GM21526 (cell line): Measurements from ENCODE around the gene MB21D2.
"Not testable (repeated sequence)": the region's sequence is repeated elsewhere in the genome, so short reads cannot be mapped to it uniquely, and the experiment has no call there.

Experiments
- ATAC-seq: cut with Tn5 transposase; IDR thresholded peaks from one replicate; pipeline ENCODE4 v1.9.1; 2021; ENCODE audit warnings: moderate library complexity; ENCODE audit not compliant: unreplicated experiment, low FRiP score

Gene MB21D2, protein sequence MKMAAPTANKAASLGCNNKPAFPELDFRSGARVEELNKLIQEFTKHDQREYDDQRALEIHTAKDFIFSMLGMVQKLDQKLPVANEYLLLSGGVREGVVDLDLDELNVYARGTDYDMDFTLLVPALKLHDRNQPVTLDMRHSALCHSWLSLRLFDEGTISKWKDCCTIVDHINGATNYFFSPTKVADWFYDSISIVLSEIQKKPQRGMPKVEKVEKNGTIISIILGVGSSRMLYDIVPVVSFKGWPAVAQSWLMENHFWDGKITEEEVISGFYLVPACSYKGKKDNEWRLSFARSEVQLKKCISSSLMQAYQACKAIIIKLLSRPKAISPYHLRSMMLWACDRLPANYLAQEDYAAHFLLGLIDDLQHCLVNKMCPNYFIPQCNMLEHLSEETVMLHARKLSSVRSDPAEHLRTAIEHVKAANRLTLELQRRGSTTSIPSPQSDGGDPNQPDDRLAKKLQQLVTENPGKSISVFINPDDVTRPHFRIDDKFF

DNA sequence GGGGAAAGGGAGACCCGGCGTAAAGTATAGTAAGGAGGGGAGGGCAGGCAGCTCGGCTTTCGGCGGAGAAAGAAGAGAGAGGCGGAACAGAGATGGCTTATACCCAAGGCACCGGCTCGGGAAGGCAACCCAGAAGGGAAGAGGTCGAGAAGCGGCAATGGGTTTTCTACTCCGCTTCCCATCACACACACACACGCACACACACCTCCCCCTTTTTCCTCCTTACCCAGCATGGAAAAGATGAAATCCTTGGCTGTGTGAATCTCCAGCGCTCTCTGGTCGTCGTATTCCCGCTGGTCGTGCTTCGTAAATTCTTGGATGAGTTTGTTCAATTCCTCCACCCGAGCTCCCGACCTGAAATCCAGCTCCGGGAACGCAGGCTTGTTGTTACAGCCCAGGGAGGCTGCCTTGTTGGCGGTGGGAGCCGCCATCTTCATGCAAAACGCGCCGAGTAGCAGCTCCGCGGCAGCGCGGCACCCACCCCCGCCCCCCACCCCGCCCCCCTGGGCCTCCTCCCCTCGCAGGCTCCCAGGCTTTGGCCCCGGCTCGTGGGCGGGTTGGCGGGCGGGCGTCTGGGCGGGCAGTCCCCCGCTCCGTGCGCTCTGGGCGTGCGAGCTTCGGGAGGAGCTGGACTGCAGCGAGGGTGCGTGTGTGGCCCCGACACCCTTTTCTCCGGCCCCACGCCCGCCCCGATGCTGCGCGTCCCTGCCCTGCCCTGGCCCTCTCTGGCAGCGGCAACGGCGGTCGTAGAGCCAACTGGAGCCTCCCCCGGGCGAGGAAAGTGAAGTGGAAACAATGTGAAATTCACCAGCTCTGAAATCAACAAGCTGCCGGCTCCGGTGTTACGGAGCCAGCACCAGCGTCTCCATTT lies at the start of gene MB21D2:
TSS of gene MB21D2 (minus strand) at position 453 of the 871 bp plus-strand sequence. CDS start at position 437, 16 bp downstream.
- ATAC-seq = peak; percentile 68

DNA sequence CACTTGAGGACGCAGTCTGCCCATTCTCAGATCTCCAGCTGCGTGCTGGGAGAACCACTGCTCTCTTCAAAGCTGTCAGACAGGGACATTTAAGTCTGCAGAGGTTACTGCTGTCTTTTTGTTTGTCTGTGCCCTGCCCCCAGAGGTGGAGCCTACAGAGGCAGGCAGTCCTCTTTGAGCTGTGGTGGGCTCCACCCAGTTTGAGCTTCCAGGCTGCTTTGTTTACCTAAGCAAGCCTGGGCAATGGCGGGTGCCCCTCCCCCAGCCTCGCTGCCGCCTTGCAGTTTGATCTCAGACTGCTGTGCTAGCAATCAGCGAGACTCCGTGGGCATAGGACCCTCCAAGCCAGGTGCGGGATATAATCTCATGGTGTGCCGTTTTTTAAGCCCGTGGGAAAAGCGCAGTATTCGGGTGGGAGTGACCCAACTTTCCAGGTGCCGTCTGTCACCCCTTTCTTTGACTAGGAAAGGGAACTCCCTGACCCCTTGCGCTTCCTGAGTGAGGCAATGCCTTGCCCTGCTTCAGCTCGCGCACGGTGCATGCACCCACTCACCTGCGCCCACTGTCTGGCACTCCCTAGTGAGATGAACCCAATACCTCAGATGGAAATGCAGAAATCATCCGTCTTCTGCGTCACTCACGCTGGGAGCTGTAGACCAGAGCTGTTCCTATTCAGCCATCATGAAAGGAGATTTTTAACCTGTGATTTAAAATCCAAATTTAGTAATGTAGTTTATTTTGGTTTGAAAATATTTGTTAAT lies 47.5 kb upstream of the MB21D2 start:
- not testable (repeated sequence) for ATAC-seq

DNA sequence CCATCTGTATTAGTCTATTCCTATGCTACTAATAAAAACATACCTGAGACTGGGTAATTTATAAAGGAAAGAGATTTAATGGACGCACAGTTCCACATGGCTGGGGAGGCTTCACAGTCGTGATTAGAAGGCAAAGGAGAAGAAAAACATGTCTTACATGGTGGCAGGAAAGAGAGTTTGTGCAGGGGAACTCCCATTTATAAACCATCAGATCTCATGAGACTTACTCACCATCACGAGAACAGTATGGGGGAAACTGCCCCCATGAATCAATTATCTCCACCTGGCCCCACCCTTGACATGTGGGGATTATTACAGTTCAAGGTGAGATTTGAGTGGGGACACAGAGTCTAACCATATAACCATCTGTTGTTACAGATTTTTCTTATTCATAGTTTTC lies 42.1 kb upstream of the MB21D2 start:
- ATAC-seq = no peak

DNA sequence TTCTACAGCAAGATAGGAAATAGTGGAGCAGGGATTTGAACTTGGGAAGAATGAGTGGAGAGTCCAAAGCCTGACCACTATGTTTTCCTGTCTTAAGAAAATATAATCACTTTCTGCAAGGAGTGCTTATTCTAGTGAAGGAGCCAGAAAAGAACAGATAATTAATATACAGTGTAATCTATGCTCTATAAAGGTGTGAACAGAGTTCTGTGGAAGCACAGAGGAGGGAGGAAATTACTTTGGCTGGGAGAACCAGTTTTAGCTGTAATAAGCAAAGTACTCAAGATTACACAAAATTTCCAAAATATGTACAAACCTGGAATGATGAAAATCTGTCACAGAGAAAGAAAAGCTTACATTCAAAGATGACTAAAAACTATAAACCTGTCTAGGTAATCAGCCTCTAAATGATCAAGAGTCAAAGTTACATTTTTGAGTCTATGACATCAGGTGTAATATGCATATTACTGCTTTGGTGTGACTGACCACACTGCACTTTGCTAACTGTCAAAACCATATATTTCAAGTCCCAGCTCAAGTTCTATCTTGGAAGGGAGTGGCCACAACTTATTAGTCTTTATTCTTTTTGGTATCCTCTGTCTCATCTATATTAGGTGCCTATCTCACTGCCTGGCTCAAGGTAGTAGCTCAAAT lies 40.7 kb upstream of the MB21D2 start:
- no peak for ATAC-seq

DNA sequence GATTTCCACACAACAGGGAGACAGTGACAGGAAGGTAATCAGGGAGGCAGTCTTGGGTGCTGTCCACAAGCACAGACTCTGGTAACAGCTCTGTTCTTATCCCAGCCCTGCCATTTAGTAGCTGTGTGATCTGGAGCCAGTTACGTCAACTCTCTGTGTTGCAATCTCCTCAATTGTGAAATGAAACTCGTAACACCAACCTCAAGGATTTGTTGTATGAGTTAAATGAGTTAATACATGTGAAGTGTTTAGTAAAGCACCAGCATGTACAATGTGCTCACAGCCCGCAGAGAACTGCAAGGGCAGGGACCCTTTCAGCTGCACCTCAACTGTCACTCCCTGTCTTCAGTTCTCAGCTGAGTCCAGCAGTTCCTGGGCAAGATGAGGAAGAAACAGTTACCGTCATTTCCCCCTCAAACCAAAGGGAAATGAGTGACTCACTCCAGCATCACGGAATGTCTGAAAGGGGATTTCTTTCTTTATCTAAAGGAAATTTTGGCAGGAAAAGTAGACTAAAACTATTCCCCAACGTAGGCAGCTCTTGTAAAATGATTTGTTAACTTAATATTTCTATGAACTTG lies 39.9 kb upstream of the MB21D2 start:
- ATAC-seq = no peak

DNA sequence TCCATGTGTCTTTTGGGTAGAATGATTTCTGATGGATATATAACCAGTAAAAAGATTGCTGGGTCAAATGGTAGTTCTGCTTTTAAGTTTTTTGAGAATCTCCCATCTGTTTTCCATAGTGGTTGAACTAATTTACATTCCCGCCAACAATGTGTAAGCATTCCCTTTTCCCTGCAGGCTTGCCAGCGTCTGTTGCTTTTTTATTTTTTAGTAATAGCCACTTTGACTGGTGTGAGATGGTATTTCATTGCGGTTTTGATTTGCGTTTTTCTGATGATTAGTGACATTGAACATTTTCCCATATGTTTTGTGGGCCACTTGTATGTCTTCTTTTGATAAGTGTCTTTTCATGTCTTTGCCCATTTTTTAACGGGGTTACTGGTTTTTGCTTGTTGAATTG lies 36.3 kb upstream of the MB21D2 start:
- no peak for ATAC-seq

DNA sequence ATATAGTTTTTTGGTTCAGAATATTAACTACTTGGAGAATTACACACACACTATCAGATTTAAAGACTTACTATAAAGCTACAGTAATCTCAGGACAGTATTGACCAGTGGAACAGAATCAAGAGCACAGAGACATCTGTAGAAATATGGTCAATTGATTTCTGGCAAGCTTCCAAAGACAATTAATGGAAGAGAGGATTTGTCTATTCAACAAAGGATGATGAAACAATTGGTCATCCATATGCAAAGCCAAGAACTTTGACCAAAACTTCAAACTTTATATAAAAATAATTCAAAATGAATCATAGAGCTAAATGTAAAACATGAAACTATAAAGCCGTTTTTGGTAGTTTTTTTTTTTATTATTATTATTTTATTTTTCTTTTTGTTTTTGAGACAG lies 29.8 kb upstream of the MB21D2 start:
- no peak for ATAC-seq

DNA sequence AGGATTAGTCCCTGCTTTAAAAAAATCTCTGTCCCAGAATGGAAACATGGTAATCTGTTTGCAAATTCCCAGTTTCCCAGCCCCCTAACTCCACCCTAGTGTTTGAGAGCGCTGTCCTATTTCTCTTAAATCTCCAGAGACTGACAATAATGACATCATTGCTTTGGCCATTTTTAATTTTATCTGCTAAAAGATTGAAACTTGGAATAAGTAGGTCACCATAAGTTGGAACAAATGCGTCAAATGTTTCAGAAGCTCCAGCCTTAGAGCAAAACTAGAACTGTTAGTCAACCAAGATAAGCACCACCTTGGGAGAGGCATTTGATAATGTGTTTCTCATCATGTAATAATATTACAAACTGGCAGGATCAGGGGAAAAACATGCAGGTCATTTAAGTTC lies 25.7 kb upstream of the MB21D2 start:
- ATAC-seq = no peak

DNA sequence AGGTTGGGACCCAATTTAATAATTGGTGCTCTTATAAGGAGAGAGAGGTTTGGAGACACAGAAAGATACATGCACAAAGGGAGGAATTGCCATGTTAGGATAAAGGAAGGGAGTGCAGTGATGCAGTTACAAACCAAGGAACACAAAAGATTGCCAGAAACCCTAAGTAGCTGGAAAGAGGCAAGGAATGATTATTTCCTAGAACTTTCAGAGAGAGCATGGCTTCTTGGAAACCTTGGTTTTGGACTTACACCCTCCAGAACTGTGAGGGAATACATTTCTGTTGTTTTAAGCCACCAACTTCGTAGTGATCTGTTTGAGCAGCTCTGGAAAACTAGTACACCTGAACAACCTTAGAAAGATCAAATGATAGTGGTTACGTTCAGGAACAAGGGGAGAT lies 25.0 kb upstream of the MB21D2 start:
- no peak for ATAC-seq

DNA sequence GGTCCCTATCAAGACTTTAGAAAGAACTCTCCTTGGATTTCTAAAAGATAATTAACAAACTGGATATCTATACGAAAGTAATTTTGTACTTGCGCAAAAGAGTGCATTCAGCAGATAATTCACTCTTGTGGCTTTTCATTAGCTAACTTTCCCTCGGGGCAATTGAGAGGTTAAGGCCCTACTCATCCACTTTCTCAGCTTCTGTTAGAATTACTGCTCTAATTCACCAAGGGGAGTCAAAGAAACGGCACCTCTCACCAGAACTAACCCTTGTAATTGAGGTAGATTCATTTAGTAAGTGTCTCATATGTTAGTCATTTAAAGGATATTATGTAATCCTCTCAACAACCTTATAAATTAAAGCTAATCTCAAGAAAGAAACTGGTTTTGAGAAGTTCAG lies 22.5 kb upstream of the MB21D2 start:
- ATAC-seq = no peak

DNA sequence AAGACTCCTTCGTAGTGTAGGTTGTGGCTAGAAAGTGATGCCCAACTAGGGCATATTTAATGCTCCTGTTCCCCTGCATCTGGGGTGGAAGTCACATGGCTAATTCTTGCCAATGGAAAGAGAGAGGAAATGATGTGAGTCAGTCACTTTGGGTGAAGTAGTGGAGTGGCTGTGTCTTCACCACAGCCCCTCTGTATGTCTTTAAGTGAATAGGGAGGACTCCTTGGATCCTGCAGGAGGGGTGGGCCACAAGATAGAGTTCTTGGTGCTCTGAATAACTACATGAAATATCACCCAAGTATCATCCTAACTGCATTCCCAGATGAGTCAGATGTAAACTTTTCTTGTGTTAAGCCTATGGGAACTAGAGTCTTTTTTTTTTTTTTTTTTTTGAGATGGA lies 17.8 kb upstream of the MB21D2 start:
- ATAC-seq = no peak

DNA sequence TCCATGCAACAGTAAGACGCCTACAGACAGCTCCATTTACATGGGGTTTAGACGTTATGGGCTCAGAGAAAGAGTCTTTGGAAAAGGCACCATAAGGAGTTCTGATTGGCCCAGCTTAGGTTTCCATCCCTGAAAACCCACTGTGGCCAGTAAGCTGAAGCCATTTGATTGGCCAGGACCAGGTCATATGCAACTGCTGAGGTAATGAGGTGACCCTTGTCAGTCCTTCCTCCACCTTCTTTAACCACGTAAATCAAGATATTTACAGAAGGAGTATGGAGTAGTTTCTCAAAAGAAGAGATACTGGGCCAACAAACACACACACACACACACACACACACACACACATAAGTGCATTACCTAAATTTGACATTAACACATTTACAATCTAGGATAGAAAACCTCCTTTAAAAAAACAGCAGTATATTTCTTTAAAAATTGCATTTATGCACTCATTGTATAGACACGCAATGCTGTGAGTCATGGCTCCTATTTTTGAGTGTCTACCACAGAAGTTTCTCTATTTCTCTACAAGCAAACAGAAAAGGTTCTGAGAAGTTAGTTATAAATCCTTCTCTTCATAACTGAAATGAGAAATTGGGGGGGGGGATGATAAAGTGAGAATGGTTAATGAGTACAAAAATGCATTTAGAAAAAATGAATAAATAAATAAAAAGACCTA lies 16.3 kb upstream of the MB21D2 start:
- ATAC-seq = no peak

DNA sequence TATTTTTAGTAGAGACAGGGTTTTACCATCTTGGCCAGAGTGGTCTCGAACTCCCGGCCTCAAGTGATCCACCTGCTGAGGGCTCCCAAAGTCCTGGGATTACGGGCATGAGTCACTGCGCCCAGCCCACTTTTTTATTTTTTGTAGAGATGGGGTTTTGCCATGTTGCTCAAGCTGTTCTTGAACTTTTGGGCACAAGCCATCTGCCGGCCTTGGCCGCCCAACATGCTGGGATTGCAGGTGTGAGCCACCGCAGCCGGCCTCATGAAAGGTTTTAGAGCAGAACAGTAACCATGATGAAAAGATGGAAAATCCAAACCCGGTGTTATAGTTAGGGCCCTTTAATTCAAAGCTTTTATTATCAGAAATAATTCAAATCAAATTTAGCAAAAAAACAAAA lies 15.6 kb upstream of the MB21D2 start:
- ATAC-seq = no peak

DNA sequence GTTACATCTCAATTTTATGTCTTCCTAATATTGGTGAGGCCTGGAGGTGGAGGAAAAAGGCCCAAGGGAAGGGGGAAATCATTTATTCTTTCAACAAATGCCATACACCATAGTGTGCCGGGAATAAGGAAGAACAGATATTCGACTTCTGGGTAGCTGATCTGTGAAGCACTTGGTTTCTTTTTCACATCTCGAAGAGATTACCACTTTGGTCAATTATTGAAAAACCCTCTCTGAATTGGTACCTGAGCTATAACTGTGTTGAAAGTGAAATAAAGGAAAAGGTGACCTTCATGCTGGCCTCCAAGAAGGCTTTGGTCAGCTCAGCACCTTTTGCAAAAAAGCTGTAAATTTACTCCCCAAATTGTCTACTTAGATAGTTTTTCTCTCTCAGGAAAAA lies 14.2 kb upstream of the MB21D2 start:
- ATAC-seq = no peak

DNA sequence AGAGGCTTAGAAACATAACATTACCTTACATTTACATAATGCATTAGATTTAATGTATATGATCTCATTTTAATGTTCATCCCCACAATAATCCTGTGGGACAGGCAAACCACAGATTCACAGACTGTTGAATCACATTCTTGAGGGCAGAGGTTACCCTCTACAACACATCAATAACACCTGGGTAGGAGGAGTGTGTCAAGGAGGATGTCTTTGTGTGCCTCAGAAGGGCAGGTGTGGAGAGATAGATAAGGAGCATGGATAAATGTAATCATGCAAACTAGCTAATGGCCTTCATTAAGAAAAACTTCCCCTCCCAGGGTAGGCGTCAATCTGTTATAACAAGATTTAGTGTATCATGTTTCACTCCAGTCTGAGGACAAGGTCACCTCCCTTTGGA lies 12.9 kb upstream of the MB21D2 start:
- ATAC-seq = no peak

DNA sequence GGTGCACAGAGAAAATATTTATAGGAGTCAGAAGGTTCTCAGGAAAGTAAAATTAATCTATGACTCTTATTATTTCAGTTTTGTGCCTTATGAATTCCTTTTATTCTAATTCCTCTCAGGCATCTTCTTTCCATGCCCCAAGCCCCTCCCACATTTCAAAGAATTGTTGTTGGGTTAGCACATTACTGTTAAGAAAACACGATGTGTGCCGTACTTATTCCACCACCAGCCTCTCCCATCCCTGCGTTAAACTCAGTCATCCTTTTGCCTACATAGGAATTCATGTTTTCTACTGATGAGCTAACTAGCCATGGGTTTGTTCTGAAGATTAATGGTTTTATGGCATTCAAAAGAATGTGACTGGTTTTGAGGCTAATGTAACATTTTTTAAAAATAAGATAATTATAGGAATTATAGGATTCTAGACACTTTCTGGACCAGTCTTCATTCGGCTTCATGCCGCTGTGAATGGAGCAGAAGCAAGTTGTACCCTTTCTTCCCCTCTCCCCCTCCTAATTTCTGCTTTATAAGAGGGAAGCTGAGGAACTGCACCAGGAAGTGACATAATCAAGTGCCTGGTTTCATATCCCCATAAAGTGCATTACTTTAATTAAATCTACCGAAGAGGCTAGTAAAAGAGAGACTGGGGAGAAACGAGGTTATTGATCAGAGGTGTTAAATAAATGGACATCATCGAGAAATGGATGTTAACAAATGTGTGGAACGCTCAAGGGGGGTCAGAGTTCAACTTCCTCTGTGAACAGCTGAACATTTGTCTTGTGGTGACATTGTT lies 12.3 kb upstream of the MB21D2 start:
- no peak for ATAC-seq

DNA sequence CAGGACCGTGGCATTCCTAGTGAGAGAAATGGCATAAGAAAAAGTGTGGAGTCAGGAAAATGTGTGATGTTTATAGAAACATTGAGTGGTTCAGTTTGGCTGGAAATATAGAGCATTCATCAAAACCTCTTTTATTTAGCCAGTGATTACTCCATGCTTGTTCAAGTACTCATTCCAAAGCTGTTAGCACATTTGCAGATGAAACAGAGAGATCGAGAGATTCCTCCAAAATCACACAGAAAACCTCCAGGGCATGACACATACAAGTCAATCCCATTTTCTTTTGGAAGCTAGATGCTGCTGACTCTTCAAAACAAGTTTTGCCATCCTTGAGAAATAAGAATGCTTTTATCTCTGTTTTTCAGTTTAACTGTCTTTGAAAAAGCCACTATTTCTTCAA lies 11.5 kb upstream of the MB21D2 start:
- no peak for ATAC-seq

DNA sequence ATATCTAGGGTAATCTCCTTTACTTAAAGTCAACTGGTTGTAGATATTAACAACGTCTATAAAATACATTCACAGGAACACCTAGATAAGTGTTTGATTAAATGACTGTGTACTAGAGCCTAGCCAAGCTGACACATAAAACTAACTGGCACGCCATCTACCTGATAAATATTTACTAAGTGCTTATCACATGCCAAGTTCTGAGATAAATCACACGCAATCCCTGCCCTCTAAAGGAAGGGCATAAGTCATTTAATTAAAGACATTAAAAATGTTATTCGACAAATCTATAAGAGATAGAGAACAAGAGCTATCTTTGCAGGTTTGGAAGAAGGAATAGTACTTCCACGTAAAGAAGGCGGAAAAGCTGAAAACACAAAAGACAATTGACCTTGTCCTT lies 11.1 kb upstream of the MB21D2 start:
- no peak for ATAC-seq

DNA sequence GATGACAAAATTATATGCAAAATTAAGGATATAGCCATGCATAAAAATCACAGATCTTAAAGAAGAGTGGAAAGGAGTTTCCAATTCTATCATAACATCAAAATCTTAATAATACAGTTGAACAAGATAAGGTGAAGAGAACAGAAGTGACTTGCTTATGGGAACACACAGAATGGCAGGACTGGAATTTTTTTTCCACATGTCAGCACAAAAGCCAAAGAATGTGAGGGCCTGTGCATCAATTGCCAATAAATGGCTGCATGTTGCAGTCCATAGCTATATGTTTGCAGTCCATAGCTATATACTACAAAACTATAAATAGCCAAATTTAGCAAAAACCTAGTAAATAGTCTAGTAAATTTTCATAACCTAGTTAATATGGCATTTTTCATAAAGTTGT lies 10.4 kb upstream of the MB21D2 start:
- ATAC-seq = no peak
